MM.1S (cell line): ENCODE measurements around the gene ZNF57.
"Not testable (repeated sequence)": the region's sequence is repeated elsewhere in the genome, so short reads cannot be mapped to it uniquely, and the experiment has no call there.

Experiments used
- DNase-seq: peaks from one replicate; pipeline ENCODE4 v3.0.0-alpha.2; 2015
- H2AFZ ChIP-seq: fragments of 300-600 bp; sonication (generic); 2 replicates; pipeline ENCODE4 v1.6.0; 2016; ENCODE audit warnings: antibody characterized with exemption, low read length
- H3F3A ChIP-seq: fragments of 300-600 bp; sonication (generic); 2 replicates; pipeline ENCODE4 v1.6.1; 2016; ENCODE audit warnings: mild to moderate bottlenecking, antibody characterized with exemption, low read length, moderate library complexity, mixed read lengths; ENCODE audit not compliant: insufficient read depth
- H3K27ac ChIP-seq: fragments of 300-600 bp; sonication (generic); 2 replicates; pipeline ENCODE4 v1.5.1; 2016; ENCODE audit warnings: mild to moderate bottlenecking, low read length
- H3K27me3 ChIP-seq: fragments of 300-600 bp; sonication (generic); replicated peaks from 2 replicates; pipeline ENCODE4 v1.6.0; 2016; ENCODE audit warnings: low read length; ENCODE audit not compliant: insufficient read depth
- H3K36me3 ChIP-seq: fragments of 300-600 bp; sonication (generic); replicated peaks from 2 replicates; pipeline ENCODE4 v1.6.1; 2016; ENCODE audit warnings: mild to moderate bottlenecking, low read length, mixed read lengths; ENCODE audit not compliant: insufficient read depth
- H3K4me1 ChIP-seq: fragments of 300-600 bp; sonication (generic); 2 replicates; pipeline ENCODE4 v1.6.1; 2016; ENCODE audit warnings: low read length, mixed read lengths
- H3K4me2 ChIP-seq: fragments of 300-600 bp; sonication (generic); 2 replicates; pipeline ENCODE4 v1.6.0; 2016; ENCODE audit warnings: low read depth, low read length
- H3K4me3 ChIP-seq: fragments of 300-600 bp; sonication (generic); 2 replicates; pipeline ENCODE4 v1.5.1; 2016; ENCODE audit warnings: low read length, mixed read lengths
- H3K79me2 ChIP-seq: fragments of 300-600 bp; sonication (generic); 2 replicates; pipeline ENCODE4 v1.6.1; 2016; ENCODE audit warnings: mixed run types, low read length, mixed read lengths
- H3K9ac ChIP-seq: fragments of 300-600 bp; sonication (generic); 2 replicates; pipeline ENCODE4 v1.6.1; 2016; ENCODE audit warnings: low read length, mixed read lengths
- H3K9me2 ChIP-seq: fragments of 300-600 bp; sonication (generic); replicated peaks from 2 replicates; pipeline ENCODE4 v1.6.1; 2016; ENCODE audit warnings: mild to moderate bottlenecking, low read length, mixed read lengths; ENCODE audit not compliant: insufficient read depth
- H3K9me3 ChIP-seq: fragments of 300-600 bp; sonication (generic); replicated peaks from 2 replicates; pipeline ENCODE4 v1.6.1; 2016; ENCODE audit warnings: mild to moderate bottlenecking, low read length, mixed read lengths; ENCODE audit not compliant: insufficient read depth
- H4K20me1 ChIP-seq: fragments of 300-600 bp; sonication (generic); 2 replicates; pipeline ENCODE4 v1.6.1; 2016; ENCODE audit warnings: mild to moderate bottlenecking, low read length, moderate library complexity, mixed read lengths; ENCODE audit not compliant: insufficient read depth
- CTCF ChIP-seq: fragments of 300-600 bp; sonication (generic); IDR thresholded peaks from 2 replicates; pipeline ENCODE4 v1.5.1; 2016; ENCODE audit warnings: antibody characterized with exemption, low read length, mixed read lengths
- EZH2 ChIP-seq: fragments of 300-600 bp; sonication (generic); optimal IDR thresholded peaks from 2 replicates; pipeline ENCODE3; 2017; ENCODE audit warnings: low read depth, mild to moderate bottlenecking, antibody characterized with exemption, low read length, mixed read lengths
- EZH2phosphoT487 ChIP-seq: fragments of 300-600 bp; sonication (generic); IDR thresholded peaks from 2 replicates; pipeline ENCODE4 v1.6.1; 2018; ENCODE audit warnings: antibody characterized with exemption, low read length

The ZNF57 gene

DNA sequence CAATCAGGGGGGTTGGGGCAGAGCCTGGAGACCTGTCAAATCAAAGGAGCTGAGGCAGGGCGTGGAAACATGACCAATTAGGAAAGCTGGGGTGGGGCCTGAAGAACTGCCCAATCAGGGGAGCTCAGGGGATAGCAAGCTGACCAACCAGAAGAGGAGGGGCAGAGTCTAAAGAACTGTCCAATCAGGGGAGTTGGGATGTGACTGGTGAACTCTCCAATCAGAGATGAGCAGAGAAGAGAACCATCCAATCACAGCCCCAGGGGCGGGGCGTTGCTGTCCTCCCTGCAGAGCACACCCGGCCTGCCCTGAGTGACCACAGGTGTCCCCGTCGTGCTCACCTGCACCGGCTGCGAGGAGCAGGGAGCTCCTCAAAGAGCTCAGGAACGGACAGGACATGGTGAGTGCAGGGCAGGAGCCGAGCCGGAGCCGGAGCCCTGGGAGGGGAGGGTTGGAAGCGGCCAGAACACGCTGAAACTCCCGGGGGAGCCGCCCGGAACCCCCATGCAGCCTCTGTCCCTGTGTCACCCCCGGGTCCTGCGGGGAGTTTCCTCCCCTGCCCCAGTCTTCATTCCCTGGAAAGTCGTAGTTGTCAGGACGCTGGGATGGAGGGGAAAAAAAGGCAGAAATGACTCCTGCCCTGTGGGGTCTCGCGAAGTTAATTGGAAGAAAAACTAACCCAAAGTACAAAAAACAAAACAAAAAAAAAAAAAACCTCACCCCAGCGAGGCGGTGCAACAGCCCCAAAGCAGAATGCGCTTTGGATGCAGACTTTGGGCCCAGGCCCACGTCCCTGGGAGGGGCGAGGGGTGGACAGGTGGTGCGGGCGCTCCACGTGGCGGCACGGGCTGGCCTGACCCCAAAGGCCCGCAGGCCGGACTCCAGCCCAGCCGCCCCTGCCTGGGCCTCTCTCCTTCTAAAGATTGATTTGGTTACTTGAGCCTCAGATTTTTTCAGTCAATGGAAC lies 33.4 kb upstream of the ZNF57 start, which contains the start of gene ZNF556:
Gene ZNF556 (plus strand): TSS at position 311 of the 967 bp plus-strand sequence. CDS start 87 bp downstream, at position 398.
- TF ChIP-seq EZH2phosphoT487, result no peak
- TF ChIP-seq EZH2, result no peak
- no peak for TF ChIP-seq CTCF
- peak within 1 kb of the TSS; percentile 38; the same call in 1 of the 2 replicates for H3K4me2 ChIP-seq
- no peaks in the 10 kb centered on the region for H3K4me1 ChIP-seq
- H3K9me3 ChIP-seq, result no peaks in the 10 kb centered on the region
- H3K36me3 ChIP-seq, result no peaks in the 10 kb centered on the region
- H3K79me2 ChIP-seq, result no peaks in the 10 kb centered on the region
- no peaks in the 10 kb centered on the region for H3F3A ChIP-seq
- H3K4me3 ChIP-seq, result peak within 1 kb of the TSS; percentile 37
- H3K27me3 ChIP-seq, result peaks cover 46% of the 10 kb centered on the region
- no peak within 1 kb of the TSS for H3K27ac ChIP-seq
- no peaks in the 10 kb centered on the region for H4K20me1 ChIP-seq
- H2AFZ ChIP-seq, result peak within 1 kb of the TSS; percentile 33
- no peak within 1 kb of the TSS for H3K9ac ChIP-seq
- peak; percentile 75 for DNase-seq
- H3K9me2 ChIP-seq, result no peaks in the 10 kb centered on the region

- no peaks in the 10 kb centered on the region for H3K9me3 ChIP-seq
- no peak for TF ChIP-seq EZH2
- no peak for TF ChIP-seq CTCF
- no peak for TF ChIP-seq EZH2phosphoT487
- H2AFZ ChIP-seq, result no peak overlapping the region
- H3K9ac ChIP-seq, result no peak overlapping the region
- no peak overlapping the region for H3K27ac ChIP-seq
- H3K4me1 ChIP-seq, result no peaks in the 10 kb centered on the region
- DNase-seq, result no peak
- H3K4me2 ChIP-seq, result no peak overlapping the region
- no peak overlapping the region for H3K4me3 ChIP-seq
- H3K79me2 ChIP-seq, result no peaks in the 10 kb centered on the region
- no peaks in the 10 kb centered on the region for H4K20me1 ChIP-seq
- no peaks in the 10 kb centered on the region for H3F3A ChIP-seq
- peaks cover 38% of the 10 kb centered on the region for H3K27me3 ChIP-seq
- H3K36me3 ChIP-seq, result no peaks in the 10 kb centered on the region
- no peaks in the 10 kb centered on the region for H3K9me2 ChIP-seq
Measured at GRCh38 chr19:2869618-2870017, 31.1 kb upstream of the ZNF57 start.

DNA sequence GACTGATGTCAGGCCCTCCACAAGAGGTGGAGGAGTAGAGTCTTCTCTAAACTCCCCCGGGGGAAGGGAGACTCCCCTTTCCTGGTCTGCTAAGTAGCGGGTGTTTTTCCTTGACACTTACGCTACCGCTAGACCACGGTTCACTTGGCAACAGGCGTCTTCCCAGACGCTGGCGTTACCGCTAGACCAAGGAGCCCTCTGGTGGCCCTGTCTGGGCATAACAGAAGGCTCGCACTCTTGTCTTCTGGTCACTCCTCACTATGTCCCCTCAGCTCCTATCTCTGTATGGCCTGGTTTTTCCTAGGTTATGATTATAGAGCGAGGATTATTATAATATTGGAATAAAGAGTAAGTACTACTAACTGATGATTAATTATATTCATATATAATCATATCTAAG lies 28.6 kb upstream of the ZNF57 start:
- H3F3A ChIP-seq, H2AFZ ChIP-seq, H3K4me3 ChIP-seq, DNase-seq, H3K9me2 ChIP-seq, H3K79me2 ChIP-seq, H3K4me1 ChIP-seq, H3K9ac ChIP-seq, H3K9me3 ChIP-seq, H4K20me1 ChIP-seq, H3K4me2 ChIP-seq, H3K36me3 ChIP-seq, H3K27ac ChIP-seq: not testable (repeated sequence)
- H3K27me3 ChIP-seq, result peaks cover 26% of the 10 kb centered on the region; the same call in 1 of the 2 replicates
- TF ChIP-seq CTCF, result peak; percentile 15
